NCI-H345 (cell line): ENCODE data around the gene PDE6G.

ENCODE experiments used
- DNase-seq: peaks from one replicate; lab custom pipeline; 2025; lab: John Stamatoyannopoulos, UW

Gene PDE6G

GRCh38 chr17:81687770-81688541, 31.6 kb upstream of the PDE6G start:
- DNase-seq = no peak

DNA sequence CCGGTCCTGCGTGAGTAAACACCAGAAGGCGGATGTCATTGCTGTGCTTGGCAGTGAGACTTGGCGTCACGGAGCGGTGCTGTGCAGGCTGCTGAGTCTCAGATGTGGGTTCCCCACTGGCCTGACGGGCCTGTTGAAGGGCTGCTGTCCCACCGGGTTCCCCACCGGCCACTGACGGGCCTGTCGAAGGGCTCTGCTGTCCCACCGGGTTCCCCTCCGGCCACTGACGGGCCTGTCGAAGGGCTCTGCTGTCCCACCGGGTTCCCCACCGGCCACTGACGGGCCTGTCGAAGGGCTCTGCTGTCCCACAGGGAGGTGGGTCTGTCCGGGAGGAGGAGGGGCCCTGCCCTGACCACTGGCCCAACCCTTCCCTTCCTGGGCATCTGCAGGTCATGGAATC, 30.3 kb upstream of the PDE6G start:
- DNase-seq = no peak

GRCh38 chr17:81685108-81685507, 28.8 kb upstream of the PDE6G start:
- DNase-seq = no peak

DNA sequence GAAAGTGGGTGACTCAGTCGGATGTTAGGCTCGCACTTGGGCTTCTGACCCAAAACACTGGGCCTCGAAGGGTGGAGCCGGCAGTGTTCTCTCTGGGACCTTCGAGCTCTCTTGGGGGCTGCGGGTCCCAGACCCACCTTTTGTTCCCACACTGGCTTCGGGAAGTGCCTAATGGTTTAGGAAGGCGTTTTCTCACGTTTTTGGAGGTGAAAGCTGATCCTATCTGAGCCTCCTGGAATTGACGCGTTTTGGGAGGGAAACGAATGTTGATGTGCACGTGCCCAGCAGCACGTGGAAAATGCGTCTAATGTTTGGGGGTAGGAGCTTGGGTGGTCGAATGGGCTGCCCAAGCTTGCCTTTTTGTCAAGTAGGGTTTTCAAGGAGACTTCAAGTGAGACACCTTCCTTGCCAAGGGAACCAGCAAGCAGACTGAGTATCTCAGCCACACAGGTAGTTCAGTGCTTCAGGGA, 28.1 kb upstream of the PDE6G start:
- no peak for DNase-seq

DNA sequence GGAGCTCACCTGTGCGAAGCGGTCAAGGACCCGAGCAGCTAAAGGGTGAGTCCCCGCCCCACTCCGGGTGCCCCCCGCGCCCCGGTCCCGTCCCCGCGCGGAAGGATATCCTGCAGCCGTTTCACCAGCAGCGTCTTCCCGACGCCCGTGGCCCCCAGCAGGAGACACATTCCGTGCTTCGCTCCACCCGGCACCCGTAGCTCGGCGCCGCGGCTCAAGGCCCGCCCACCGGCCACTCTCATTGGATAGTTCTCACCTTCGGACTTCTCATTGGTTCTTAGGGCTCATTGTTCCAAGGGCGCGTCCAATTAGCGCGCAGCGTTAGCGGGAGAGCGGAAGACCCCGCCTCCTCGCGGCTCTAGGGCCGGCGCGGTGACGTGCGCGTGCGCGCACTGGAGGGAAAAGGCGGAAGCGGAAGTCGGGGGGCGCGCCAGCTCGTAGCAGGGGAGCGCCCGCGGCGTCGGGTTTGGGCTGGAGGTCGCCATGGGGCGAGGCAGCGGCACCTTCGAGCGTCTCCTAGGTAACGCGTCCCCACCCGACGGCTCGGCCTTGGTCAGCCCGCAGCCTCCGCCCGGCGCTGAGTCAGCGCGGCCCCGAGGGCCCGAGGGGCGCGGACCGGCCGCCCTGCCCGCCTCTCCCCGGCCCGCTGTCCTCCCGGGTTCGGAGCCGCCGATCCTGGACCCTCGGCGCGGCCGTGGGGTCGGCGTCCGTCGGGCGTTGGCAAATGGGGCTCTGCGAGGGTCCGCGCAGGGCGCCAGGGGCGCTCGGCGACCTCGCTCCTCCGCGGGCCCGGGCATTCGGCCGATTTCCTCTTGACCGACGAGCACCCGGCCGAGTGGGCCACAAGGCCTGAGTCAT, 27.5 kb upstream of the PDE6G start, which contains the start of the genes ARL16 and HGS:
TSS of gene ARL16 (minus strand) at position 214 of the 858 bp plus-strand sequence. CDS start at position 170, 44 bp downstream.
TSS of gene HGS (plus strand) at position 428 of the 858 bp plus-strand sequence. CDS start at position 484, 56 bp downstream.
- peak; percentile 100 for DNase-seq

GRCh38 chr17:81683208-81683583, 26.9 kb upstream of the PDE6G start:
- DNase-seq = peak; percentile 57

GRCh38 chr17:81682565-81683207, 26.3 kb upstream of the PDE6G start:
- no peak for DNase-seq

- DNase-seq = peak; percentile 96
These were observed 25.3 kb upstream of the PDE6G start for GRCh38 chr17:81681672-81682071.

DNA sequence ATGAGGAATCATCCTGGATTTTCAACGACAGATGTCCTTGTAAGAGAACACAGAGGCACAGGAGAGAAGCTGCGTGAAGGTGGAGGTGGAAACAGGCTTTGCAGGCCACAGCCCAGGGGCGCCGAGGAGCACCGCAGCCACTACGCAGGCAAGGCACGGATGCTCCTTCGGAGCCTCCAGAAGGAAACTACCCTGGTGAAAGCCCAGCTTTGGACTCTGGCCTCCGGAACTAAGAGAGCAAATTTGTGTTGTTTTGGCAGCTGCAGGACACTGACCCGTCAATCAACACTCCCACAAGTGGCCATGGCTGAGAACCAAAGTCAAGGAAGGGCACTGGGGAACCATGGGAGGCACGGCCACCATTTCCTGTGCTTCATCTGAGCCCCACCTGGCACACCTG, 23.8 kb upstream of the PDE6G start:
- no peak for DNase-seq

DNA sequence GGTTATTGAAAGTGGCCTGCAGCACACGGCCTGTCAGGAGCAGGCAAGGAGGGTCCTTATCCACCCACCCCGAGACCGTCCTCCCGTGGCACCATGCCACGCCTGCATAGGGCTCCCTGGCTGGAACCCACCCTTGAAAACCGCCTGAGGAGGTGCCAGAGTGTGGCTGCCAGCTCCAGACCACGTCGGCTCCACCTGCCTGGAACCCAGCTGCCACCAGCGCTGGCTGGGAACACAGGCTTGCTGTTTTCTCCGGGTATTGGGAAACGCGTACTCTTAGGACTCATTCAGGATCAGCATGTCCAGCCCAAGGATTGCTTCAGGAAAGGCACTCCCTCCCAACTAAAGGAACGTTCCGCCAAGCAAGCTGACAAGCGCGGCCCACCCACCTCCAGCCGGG, 20.6 kb upstream of the PDE6G start:
- DNase-seq = no peak

DNA sequence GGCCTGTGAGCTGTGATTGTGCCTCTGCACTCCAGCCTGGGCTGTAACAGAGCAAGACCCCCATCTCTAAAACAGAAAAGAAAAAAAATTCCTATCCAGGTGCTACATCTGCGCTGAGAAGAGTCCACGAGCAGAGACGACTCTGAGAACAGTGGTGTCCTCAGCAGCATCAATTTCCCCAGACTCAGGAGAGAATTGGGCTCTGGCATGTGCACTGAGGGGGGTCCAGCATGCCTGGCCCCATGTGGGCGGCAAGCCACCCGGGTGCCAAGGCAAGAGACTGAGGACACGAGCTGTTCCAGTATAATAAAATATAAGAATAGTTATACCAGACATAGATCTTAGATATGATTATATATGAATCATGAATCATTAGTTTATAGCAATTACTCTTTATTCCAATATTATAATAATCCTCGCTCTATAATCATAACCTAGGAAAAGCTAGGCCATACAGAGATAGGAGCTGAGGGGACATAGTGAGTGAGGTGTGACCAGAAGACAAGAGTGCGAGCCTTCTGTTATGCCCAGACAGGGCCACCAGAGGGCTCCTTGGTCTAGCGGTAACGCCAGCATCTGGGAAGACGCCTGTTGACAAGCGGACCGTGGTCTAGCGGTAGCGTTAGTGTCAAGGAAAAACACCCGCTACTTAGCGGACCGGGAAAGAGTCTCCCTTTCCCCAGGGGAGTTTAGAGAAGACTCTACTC, 19.3 kb upstream of the PDE6G start:
- peak; percentile 28 for DNase-seq

GRCh38 chr17:81673561-81674258, 17.4 kb upstream of the PDE6G start:
- DNase-seq = no peak

- DNase-seq = no peak
These were observed 16.6 kb upstream of the PDE6G start for GRCh38 chr17:81672954-81673353.

DNA sequence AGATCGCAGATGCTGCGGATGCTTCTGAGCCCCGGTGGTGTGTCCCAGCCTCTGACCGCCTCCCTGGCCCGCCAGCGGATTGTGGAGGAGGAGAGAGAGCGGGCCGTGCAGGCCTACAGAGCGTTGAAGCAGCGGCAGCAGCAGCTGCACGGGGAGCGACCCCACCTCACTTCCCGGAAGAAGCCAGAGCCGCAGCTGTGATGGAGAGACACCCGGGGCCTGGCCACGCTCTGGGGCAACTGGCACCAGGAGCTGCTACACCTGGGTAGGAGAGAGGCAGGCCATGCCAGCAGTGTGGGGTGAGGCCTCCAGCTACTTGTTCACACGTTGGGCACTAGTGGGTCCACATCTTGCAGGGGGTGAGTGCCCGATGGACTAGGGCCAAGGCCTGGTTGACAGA, 16.2 kb upstream of the PDE6G start:
- no peak for DNase-seq

DNA sequence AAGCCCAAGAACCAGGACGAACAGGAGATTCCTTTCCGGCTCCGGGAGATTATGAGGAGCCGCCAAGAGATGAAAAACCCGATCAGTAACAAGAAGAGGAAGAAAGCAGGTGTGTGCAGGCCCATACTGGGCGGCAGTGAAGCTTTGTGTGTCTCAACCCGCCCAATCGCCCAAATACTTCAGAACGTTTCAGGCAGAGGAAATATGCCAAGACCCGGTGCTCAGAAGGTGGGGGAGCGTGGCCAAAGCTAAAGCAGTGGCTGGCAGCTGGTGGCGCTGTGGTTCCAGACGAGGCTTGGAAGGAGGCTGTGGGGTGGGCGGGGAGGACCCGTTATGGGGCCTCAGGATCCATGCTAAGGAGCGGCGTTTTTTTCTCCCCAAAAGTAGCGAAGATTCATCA, 11.4 kb upstream of the PDE6G start:
- DNase-seq = no peak

GRCh38 chr17:81666342-81667191, 10.2 kb upstream of the PDE6G start, which contains the start of the genes CCDC137 and OXLD1:
CCDC137 (plus strand) TSS chr17:81666737; CDS start chr17:81666767, 30 bp downstream.
OXLD1 (minus strand) TSS chr17:81666605; CDS start chr17:81666577, 28 bp downstream.
- DNase-seq = peak; percentile 97

DNA sequence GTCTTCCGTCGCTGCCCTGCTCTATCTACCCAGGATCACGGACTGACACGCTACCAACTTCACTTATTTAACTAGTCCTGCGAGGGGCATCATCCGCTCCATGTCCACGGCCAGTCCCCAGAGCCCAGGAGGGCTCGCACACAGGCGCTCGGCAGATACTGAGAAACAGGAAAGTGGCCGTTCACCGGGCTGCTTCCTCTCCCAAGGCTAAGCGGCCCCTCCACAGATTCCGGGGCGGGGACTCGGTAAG, 9.7 kb upstream of the PDE6G start:
- DNase-seq = no peak

- DNase-seq = peak; percentile 24
These were observed 9.1 kb upstream of the PDE6G start for GRCh38 chr17:81665205-81666091.

GRCh38 chr17:81664051-81664470, 7.7 kb upstream of the PDE6G start:
- DNase-seq = no peak
